Activated naive CD8-positive, alpha-beta T cell treated with anti-CD3 and anti-CD28 coated beads, Interleukin-2, amount 10 ng/mL, durations not matched to agents 7 days and 5 days (primary cell): Measurements from ENCODE around the gene UBE2D2. TPM values are rescaled to one million over a fixed set of nuclear protein-coding genes. Genes with fewer than 3 reads are reported as not detected.
"Not testable (repeated sequence)": the region's sequence is repeated elsewhere in the genome, so short reads cannot be mapped to it uniquely, and the experiment has no call there.

ENCODE experiments used
- ATAC-seq: fragments of 150-1000 bp; cut with Tn5 transposase; one replicate; pipeline ENCODE4 v1.10.0; 2021; ENCODE audit warnings: low read depth, moderate library complexity
- POLR2A ChIA-PET: fragments of 350-600 bp; sonication (Branson Sonifier 250); formaldehyde crosslinking; loops from one replicate; lab custom pipeline; 2021; ENCODE audit warnings: antibody characterized with exemption; lab: Charles Lee
- DNase-seq: peaks from one replicate; pipeline ENCODE4 v3.0.0; 2021
- H3K27ac Mint-ChIP-seq: one replicate; pipeline ENCODE4 v1.8.0; 2022; ENCODE audit warnings: mild to moderate bottlenecking, mixed read lengths
- H3K27me3 Mint-ChIP-seq: one replicate; pipeline ENCODE4 v1.8.0; 2022; ENCODE audit warnings: mild to moderate bottlenecking, moderate library complexity, mixed read lengths
- H3K36me3 Mint-ChIP-seq: one replicate; pipeline ENCODE4 v1.8.0; 2021; ENCODE audit warnings: mild to moderate bottlenecking, mixed read lengths
- H3K4me1 Mint-ChIP-seq: one replicate; pipeline ENCODE4 v1.8.0; 2021; ENCODE audit warnings: mixed read lengths
- H3K4me3 Mint-ChIP-seq: one replicate; pipeline ENCODE4 v1.8.0; 2022; ENCODE audit warnings: mild to moderate bottlenecking, moderate library complexity, mixed read lengths
- H3K9me3 Mint-ChIP-seq: one replicate; pipeline ENCODE4 v1.8.0; 2021; ENCODE audit warnings: mixed read lengths
- total RNA-seq, 2 experiments: library from RNA; stranded (reverse); gene quantifications; one replicate each; pipeline ENCODE4 v1.2.3, GENCODE V29; 2021

UBE2D2 gene
- total RNA-seq, 2 experiments from 2014 or later: 200 to 217 TPM

- ATAC-seq, H3K27me3 Mint-ChIP-seq, H3K27ac Mint-ChIP-seq, DNase-seq, H3K4me1 Mint-ChIP-seq, H3K36me3 Mint-ChIP-seq, POLR2A ChIA-PET, H3K9me3 Mint-ChIP-seq, H3K4me3 Mint-ChIP-seq: not testable (repeated sequence)
Measured at GRCh38 chr5:139526309-139527089, 34.6 kb upstream of the UBE2D2 start.

GRCh38 chr5:139527090-139527470 is 34.1 kb upstream of the UBE2D2 start:
- POLR2A ChIA-PET, H3K9me3 Mint-ChIP-seq, H3K36me3 Mint-ChIP-seq, ATAC-seq, H3K4me3 Mint-ChIP-seq, H3K27ac Mint-ChIP-seq, DNase-seq, H3K4me1 Mint-ChIP-seq, H3K27me3 Mint-ChIP-seq: not testable (repeated sequence)

GRCh38 chr5:139527896-139528467 is 33.2 kb upstream of the UBE2D2 start:
- H3K4me3 Mint-ChIP-seq, H3K36me3 Mint-ChIP-seq, H3K9me3 Mint-ChIP-seq, DNase-seq, POLR2A ChIA-PET, ATAC-seq, H3K4me1 Mint-ChIP-seq, H3K27ac Mint-ChIP-seq, H3K27me3 Mint-ChIP-seq: not testable (repeated sequence)

GRCh38 chr5:139528695-139529094 is 32.4 kb upstream of the UBE2D2 start:
- not testable (repeated sequence) for H3K9me3 Mint-ChIP-seq, ATAC-seq, H3K4me3 Mint-ChIP-seq, H3K4me1 Mint-ChIP-seq, DNase-seq, H3K27me3 Mint-ChIP-seq, H3K27ac Mint-ChIP-seq, H3K36me3 Mint-ChIP-seq
- POLR2A ChIA-PET: interaction anchor here (1.2 kb wide), 1 partner anchor 47 kb away, joined by 4 read pairs; the partner anchor contains the start of gene STING1

GRCh38 chr5:139530079-139530478 is 31.1 kb upstream of the UBE2D2 start:
- H3K27me3 Mint-ChIP-seq, DNase-seq, H3K4me1 Mint-ChIP-seq, H3K9me3 Mint-ChIP-seq, H3K27ac Mint-ChIP-seq, H3K4me3 Mint-ChIP-seq, H3K36me3 Mint-ChIP-seq, ATAC-seq: not testable (repeated sequence)
- POLR2A ChIA-PET: interaction anchor here (1.5 kb wide), 1 partner anchor 22 kb away, joined by 4 read pairs; no protein-coding TSS in a partner anchor

GRCh38 chr5:139531772-139532169 is 29.4 kb upstream of the UBE2D2 start:
- H3K27ac Mint-ChIP-seq: no peak overlapping the region
- POLR2A ChIA-PET: no interaction called here

GRCh38 chr5:139543423-139543991 is 17.6 kb upstream of the UBE2D2 start:
- peak; percentile 99 for ATAC-seq
- no peak overlapping the region for H3K27ac Mint-ChIP-seq
- H3K4me3 Mint-ChIP-seq: peak overlapping the region; percentile 32
- H3K36me3 Mint-ChIP-seq: no peaks in the 10 kb centered on the region
- DNase-seq: peak; percentile 69
- peaks cover 2% of the 10 kb centered on the region for H3K9me3 Mint-ChIP-seq
- POLR2A ChIA-PET: interaction anchor here (0.5 to 1.6 kb wide), 4 partner anchors 15 to 130 kb away, joined by 3 to 5 read pairs (median 3); no protein-coding TSS in a partner anchor
- H3K4me1 Mint-ChIP-seq: peaks cover 9% of the 10 kb centered on the region
- H3K27me3 Mint-ChIP-seq: peaks cover 10% of the 10 kb centered on the region

More at GRCh38 chr5:139531772-139532169, 29.4 kb upstream of the UBE2D2 start:
- H3K4me3 Mint-ChIP-seq: no peak overlapping the region
- ATAC-seq (no peak), DNase-seq (no peak)
- H3K36me3 Mint-ChIP-seq: no peaks in the 10 kb centered on the region
- no peaks in the 10 kb centered on the region for H3K4me1 Mint-ChIP-seq
- peaks cover 2% of the 10 kb centered on the region for H3K27me3 Mint-ChIP-seq
- no peaks in the 10 kb centered on the region for H3K9me3 Mint-ChIP-seq

GRCh38 chr5:139546593-139546992 is 14.5 kb upstream of the UBE2D2 start:
- DNase-seq, POLR2A ChIA-PET, H3K27me3 Mint-ChIP-seq, H3K4me3 Mint-ChIP-seq, ATAC-seq, H3K27ac Mint-ChIP-seq, H3K9me3 Mint-ChIP-seq, H3K36me3 Mint-ChIP-seq: not testable (repeated sequence)
- H3K4me1 Mint-ChIP-seq: peaks cover 11% of the 10 kb centered on the region

- no peak overlapping the region for H3K27ac Mint-ChIP-seq
- POLR2A ChIA-PET: interaction anchor here (1.1 to 1.3 kb wide), 2 partner anchors 12 to 13 kb away, joined by 3 read pairs; partner anchors contain the start of gene UBE2D2
- no peak for DNase-seq
- H3K4me3 Mint-ChIP-seq: no peak overlapping the region
- peaks cover 7% of the 10 kb centered on the region for H3K27me3 Mint-ChIP-seq
- no peaks in the 10 kb centered on the region for H3K36me3 Mint-ChIP-seq
- peaks cover 9% of the 10 kb centered on the region for H3K4me1 Mint-ChIP-seq
- no peak for ATAC-seq
- peaks cover 4% of the 10 kb centered on the region for H3K9me3 Mint-ChIP-seq
Measured at GRCh38 chr5:139549162-139549894, 11.8 kb upstream of the UBE2D2 start.

- not testable (repeated sequence) for H3K27me3 Mint-ChIP-seq, DNase-seq, H3K36me3 Mint-ChIP-seq, ATAC-seq, H3K9me3 Mint-ChIP-seq, H3K27ac Mint-ChIP-seq, H3K4me1 Mint-ChIP-seq, H3K4me3 Mint-ChIP-seq
- POLR2A ChIA-PET: interaction anchor here (1.0 to 1.3 kb wide), 2 partner anchors 11 to 12 kb away, joined by 3 read pairs; partner anchors contain the start of gene UBE2D2
Measured at GRCh38 chr5:139550051-139550872, 10.9 kb upstream of the UBE2D2 start.

GRCh38 chr5:139551191-139551889 is 9.8 kb upstream of the UBE2D2 start:
- POLR2A ChIA-PET: interaction anchor here (0.5 to 1.1 kb wide), 2 partner anchors 10 to 22 kb away, joined by 3 to 4 read pairs; partner anchors contain the start of gene UBE2D2
- Mint-ChIP-seq H3K4me3 (no peak overlapping the region), H3K4me1 (peaks cover 9% of the 10 kb centered on the region), H3K27ac (no peak overlapping the region), H3K27me3 (peaks cover 5% of the 10 kb centered on the region), H3K36me3 (no peaks in the 10 kb centered on the region), H3K9me3 (peaks cover 4% of the 10 kb centered on the region)
- ATAC-seq (no peak), DNase-seq (no peak)
